GM10847 (cell line): ENCODE data around the gene CDY1B.
"Not testable (repeated sequence)": the region's sequence is repeated elsewhere in the genome, so short reads cannot be mapped to it uniquely, and the experiment has no call there.

Source experiments
- POLR2A ChIP-seq: IDR thresholded peaks from 2 replicates; pipeline ENCODE4 v1.6.1; 2011; ENCODE audit not compliant: insufficient read length; ENCODE audit errors: extremely low read depth

The CDY1B gene

GRCh38 chrY:24047919-24048318, at the start of gene CDY1B:
Gene CDY1B (minus strand): TSS chrY:24048019. CDS start chrY:24047688, 331 bp downstream.
- not testable (repeated sequence) for TF ChIP-seq POLR2A
